ENCODE measurements around the gene ACOT7.

- TF ChIP-seq CTCF (IDR thresholded peaks at IDR 0.05) = no peak
- no peak for TF ChIP-seq POLR2A (IDR thresholded peaks at IDR 0.05; ENCODE audit: low read depth)
- TF ChIP-seq POLR2AphosphoS5 (IDR thresholded peaks at IDR 0.05) = no peak
- no peak for TF ChIP-seq EP300 (IDR thresholded peaks at IDR 0.05)
Observed at GRCh38 chr1:6392809-6393399, 663 bp downstream of the ACOT7 start.

All from esophagus muscularis mucosa (tissue), 4 donors.